Astrocyte (in vitro differentiated cells and primary cell): ENCODE measurements around the gene OSBPL3. TPM values are rescaled to one million over a fixed set of nuclear protein-coding genes. Genes with fewer than 3 reads are reported as not detected.

Experiments
- DNase-seq: peaks from one replicate; pipeline ENCODE4 v3.0.0-alpha.2; 2010; ENCODE audit warnings: low read depth
- FAIRE-seq: peaks from 2 replicates; lab custom pipeline; 2011; peaks lifted over from hg19 to GRCh38; lab: Jason Lieb, UNC
- H2AFZ ChIP-seq: 2 replicates; pipeline ENCODE4 v1.6.0; 2012; ENCODE audit warnings: low read depth, low read length, inconsistent platforms
- H3K27ac ChIP-seq: 2 replicates; pipeline ENCODE4 v1.5.1; 2011; ENCODE audit warnings: low read depth, low read length, inconsistent platforms
- H3K27me3 ChIP-seq: 2 replicates; pipeline ENCODE4 v1.6.0; 2011; ENCODE audit warnings: low read length, inconsistent platforms; ENCODE audit not compliant: insufficient read depth
- H3K36me3 ChIP-seq: 2 replicates; pipeline ENCODE4 v1.5.1; 2011; ENCODE audit warnings: low read length, inconsistent platforms; ENCODE audit not compliant: insufficient read depth
- H3K4me1 ChIP-seq: 2 replicates; pipeline ENCODE4 v1.5.1; 2011; ENCODE audit warnings: low read length, inconsistent platforms; ENCODE audit not compliant: insufficient read depth
- H3K4me2 ChIP-seq: 2 replicates; pipeline ENCODE4 v1.6.0; 2012; ENCODE audit warnings: low read length, inconsistent platforms
- H3K4me3 ChIP-seq: 2 replicates; pipeline ENCODE4 v1.5.1; 2011; ENCODE audit warnings: low read depth, mild to moderate bottlenecking, low read length, inconsistent platforms; ENCODE audit not compliant: insufficient read depth
- H3K79me2 ChIP-seq: 2 replicates; pipeline ENCODE4 v1.6.0; 2012; ENCODE audit warnings: mild to moderate bottlenecking, low read length, inconsistent platforms; ENCODE audit not compliant: insufficient read depth
- H3K9ac ChIP-seq: 2 replicates; pipeline ENCODE4 v1.6.0; 2012; ENCODE audit warnings: mild to moderate bottlenecking, low read length, inconsistent platforms
- H3K9me3 ChIP-seq: 2 replicates; pipeline ENCODE4 v1.5.1; 2012; ENCODE audit warnings: low read depth, mild to moderate bottlenecking, low read length, inconsistent platforms; ENCODE audit not compliant: insufficient read depth
- H4K20me1 ChIP-seq: 2 replicates; pipeline ENCODE4 v1.6.0; 2012; ENCODE audit warnings: low read length, inconsistent platforms; ENCODE audit not compliant: insufficient read depth
- H3K27ac Mint-ChIP-seq: one replicate; pipeline ENCODE4 v1.8.0; 2021; ENCODE audit warnings: mild to moderate bottlenecking, mixed read lengths; ENCODE audit not compliant: unreplicated experiment
- H3K27me3 Mint-ChIP-seq: one replicate; pipeline ENCODE4 v1.8.0; 2021; ENCODE audit warnings: low read depth, mixed read lengths; ENCODE audit not compliant: unreplicated experiment
- H3K36me3 Mint-ChIP-seq: one replicate; pipeline ENCODE4 v1.8.0; 2021; ENCODE audit warnings: low read depth, mixed read lengths; ENCODE audit not compliant: unreplicated experiment
- H3K4me1 Mint-ChIP-seq: one replicate; pipeline ENCODE4 v1.8.0; 2021; ENCODE audit warnings: low read depth, mixed read lengths; ENCODE audit not compliant: unreplicated experiment
- H3K4me3 Mint-ChIP-seq: one replicate; pipeline ENCODE4 v1.8.0; 2021; ENCODE audit warnings: mild to moderate bottlenecking, moderate library complexity, mixed read lengths; ENCODE audit not compliant: unreplicated experiment
- H3K9me3 Mint-ChIP-seq: one replicate; pipeline ENCODE4 v1.8.0; 2021; ENCODE audit warnings: mild to moderate bottlenecking, mixed read lengths; ENCODE audit not compliant: unreplicated experiment
- EZH2 ChIP-seq: IDR thresholded peaks from 2 replicates; pipeline ENCODE4 v1.6.1; 2012; ENCODE audit warnings: mild to moderate bottlenecking, low read length, inconsistent platforms; ENCODE audit not compliant: insufficient read depth
- total RNA-seq: library from RNA; stranded (reverse); gene quantifications from 2 replicates; pipeline ENCODE4 v1.2.1, GENCODE V29; 2021
- TF ChIP-seq, protein P1 (sequence below): IDR thresholded peaks from 2 replicates; pipeline ENCODE4 v1.5.1; 2011; ENCODE audit warnings: low read depth, mild to moderate bottlenecking, inconsistent platforms, low read length, moderate library complexity; ENCODE audit not compliant: insufficient read depth

OSBPL3 gene
- total RNA-seq, 1 donor from 2014 or later = 62.9 TPM

- H3K9me3 ChIP-seq = no peaks in the 10 kb centered on the region
- no peak overlapping the region for H3K9ac ChIP-seq
- Mint-ChIP-seq H3K4me1 (peaks cover 37% of the 10 kb centered on the region), H3K4me3 (no peak overlapping the region), H3K36me3 (peaks cover 13% of the 10 kb centered on the region), H3K27me3 (no peaks in the 10 kb centered on the region), H3K27ac (no peak overlapping the region), H3K9me3 (no peaks in the 10 kb centered on the region)
- H3K4me3 ChIP-seq = no peak overlapping the region
- no peak for TF ChIP-seq EZH2
- TF ChIP-seq, protein P1, sequence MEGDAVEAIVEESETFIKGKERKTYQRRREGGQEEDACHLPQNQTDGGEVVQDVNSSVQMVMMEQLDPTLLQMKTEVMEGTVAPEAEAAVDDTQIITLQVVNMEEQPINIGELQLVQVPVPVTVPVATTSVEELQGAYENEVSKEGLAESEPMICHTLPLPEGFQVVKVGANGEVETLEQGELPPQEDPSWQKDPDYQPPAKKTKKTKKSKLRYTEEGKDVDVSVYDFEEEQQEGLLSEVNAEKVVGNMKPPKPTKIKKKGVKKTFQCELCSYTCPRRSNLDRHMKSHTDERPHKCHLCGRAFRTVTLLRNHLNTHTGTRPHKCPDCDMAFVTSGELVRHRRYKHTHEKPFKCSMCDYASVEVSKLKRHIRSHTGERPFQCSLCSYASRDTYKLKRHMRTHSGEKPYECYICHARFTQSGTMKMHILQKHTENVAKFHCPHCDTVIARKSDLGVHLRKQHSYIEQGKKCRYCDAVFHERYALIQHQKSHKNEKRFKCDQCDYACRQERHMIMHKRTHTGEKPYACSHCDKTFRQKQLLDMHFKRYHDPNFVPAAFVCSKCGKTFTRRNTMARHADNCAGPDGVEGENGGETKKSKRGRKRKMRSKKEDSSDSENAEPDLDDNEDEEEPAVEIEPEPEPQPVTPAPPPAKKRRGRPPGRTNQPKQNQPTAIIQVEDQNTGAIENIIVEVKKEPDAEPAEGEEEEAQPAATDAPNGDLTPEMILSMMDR = no peak
- H3K27ac ChIP-seq = peak overlapping the region; percentile 1
- peak overlapping the region; percentile 44 for H3K4me2 ChIP-seq
- H4K20me1 ChIP-seq = peaks cover 17% of the 10 kb centered on the region
- no peak overlapping the region for H2AFZ ChIP-seq
- peaks cover 14% of the 10 kb centered on the region for H3K4me1 ChIP-seq
- H3K79me2 ChIP-seq = peaks cover 88% of the 10 kb centered on the region
- DNase-seq = peak; percentile 88
- H3K27me3 ChIP-seq = no peaks in the 10 kb centered on the region
- H3K36me3 ChIP-seq = no peaks in the 10 kb centered on the region
- FAIRE-seq = peak; percentile 37
Observed at GRCh38 chr7:24926623-24927524, 53.1 kb downstream of the OSBPL3 start.

DNA sequence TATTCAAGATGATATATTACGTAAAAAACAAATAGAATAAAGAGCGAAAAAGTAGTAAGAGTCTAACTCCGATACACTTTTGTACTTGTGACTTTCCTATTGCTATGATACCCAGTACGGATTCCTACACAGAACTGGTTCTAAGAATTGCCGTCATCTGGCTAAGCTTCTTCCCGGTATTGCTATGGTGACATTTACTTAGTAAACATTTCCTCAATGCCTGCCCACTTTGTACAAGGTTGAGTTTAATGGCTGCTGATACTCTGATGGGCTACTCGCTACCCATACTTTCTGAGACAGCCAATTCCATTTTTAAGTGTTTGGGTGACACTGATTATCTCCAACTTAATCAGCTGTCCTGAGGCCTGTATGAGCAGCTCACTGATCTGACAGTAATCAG lies 55.6 kb downstream of the OSBPL3 start:
- no peaks in the 10 kb centered on the region for H3K27me3 Mint-ChIP-seq
- H3K79me2 ChIP-seq = peaks cover 88% of the 10 kb centered on the region
- peaks cover 11% of the 10 kb centered on the region for H4K20me1 ChIP-seq
- no peaks in the 10 kb centered on the region for H3K9me3 Mint-ChIP-seq
- no peak for FAIRE-seq
- no peak overlapping the region for H3K9ac ChIP-seq
- no peaks in the 10 kb centered on the region for H3K9me3 ChIP-seq
- no peak for DNase-seq
- H3K4me1 ChIP-seq = peaks cover 16% of the 10 kb centered on the region
- H3K27me3 ChIP-seq = no peaks in the 10 kb centered on the region
- H3K36me3 ChIP-seq = no peaks in the 10 kb centered on the region
- TF ChIP-seq EZH2 = no peak
- TF ChIP-seq, protein P1 = no peak
- H3K4me1 Mint-ChIP-seq = peaks cover 52% of the 10 kb centered on the region
- no peak overlapping the region for H2AFZ ChIP-seq
- H3K4me3 Mint-ChIP-seq = no peak overlapping the region
- no peak overlapping the region for H3K27ac Mint-ChIP-seq
- no peak overlapping the region for H3K27ac ChIP-seq
- H3K36me3 Mint-ChIP-seq = peaks cover 8% of the 10 kb centered on the region
- no peak overlapping the region for H3K4me2 ChIP-seq
- H3K4me3 ChIP-seq = no peak overlapping the region
